HUES48 (cell line): ENCODE results near the gene PLEKHD1.

Experiments used
- H3K27ac ChIP-seq: one replicate; pipeline ENCODE4 v1.7.0; 2013; ENCODE audit warnings: low read depth, low read length, inconsistent platforms
- H3K27me3 ChIP-seq: 2 replicates; pipeline ENCODE4 v1.6.1; 2013; ENCODE audit warnings: mild to moderate bottlenecking, low read length; ENCODE audit not compliant: control insufficient read depth, insufficient read depth
- H3K36me3 ChIP-seq: 2 replicates; pipeline ENCODE4 v1.6.1; 2013; ENCODE audit warnings: low read length; ENCODE audit not compliant: control insufficient read depth, insufficient read depth
- H3K4me1 ChIP-seq: 2 replicates; pipeline ENCODE4 v1.6.1; 2013; ENCODE audit warnings: mild to moderate bottlenecking, low read length; ENCODE audit not compliant: control insufficient read depth, insufficient read depth
- H3K4me3 ChIP-seq: 2 replicates; pipeline ENCODE4 v1.5.1; 2013; ENCODE audit warnings: mild to moderate bottlenecking, low read depth, low read length
- H3K9ac ChIP-seq: 2 replicates; pipeline ENCODE4 v1.6.1; 2013; ENCODE audit warnings: mild to moderate bottlenecking, low read depth, low read length, moderate library complexity
- H3K9me3 ChIP-seq: 2 replicates; pipeline ENCODE4 v1.6.1; 2013; ENCODE audit warnings: low read length; ENCODE audit not compliant: control insufficient read depth, insufficient read depth

Gene PLEKHD1

DNA sequence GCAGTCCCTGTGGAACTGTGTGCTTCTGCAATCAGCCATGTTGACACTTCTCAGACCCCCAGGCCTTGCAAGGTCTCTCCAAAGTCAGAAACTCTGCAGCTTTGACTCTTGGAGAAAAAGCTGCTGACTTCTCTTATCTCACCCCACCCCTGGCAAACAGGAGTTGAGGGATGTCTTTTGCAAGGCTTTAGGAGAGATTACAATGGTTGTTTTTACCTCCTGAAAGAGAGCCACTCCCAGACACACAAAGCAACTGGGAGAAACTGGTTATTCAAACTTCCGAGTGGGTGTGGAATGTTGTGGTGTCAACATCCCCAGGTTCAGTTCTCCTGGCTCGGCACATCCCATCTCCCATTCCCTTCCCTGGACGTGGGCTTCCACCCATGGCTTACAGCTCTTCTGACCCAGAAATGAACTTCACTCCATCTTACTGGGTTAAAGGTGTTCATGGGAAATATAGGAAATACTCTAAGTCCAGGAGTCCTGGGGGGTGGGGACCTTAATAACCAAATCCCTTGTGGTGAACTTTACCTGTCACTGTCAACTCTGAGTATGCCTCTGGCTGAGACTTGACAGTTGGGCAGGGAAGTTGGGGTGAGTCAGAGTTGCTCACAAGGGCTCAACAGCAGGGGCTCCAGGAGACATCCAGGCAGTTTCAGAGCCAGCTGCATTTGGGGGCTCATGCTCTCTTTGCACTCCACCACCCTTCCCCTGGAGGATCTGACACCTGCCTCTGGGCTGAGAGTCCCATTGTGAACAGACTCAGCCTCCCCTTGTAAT lies 48.2 kb downstream of the PLEKHD1 start:
- Histone ChIP-seq H3K9me3 (no peaks in the 10 kb centered on the region), H3K4me1 (no peaks in the 10 kb centered on the region), H3K9ac (no peak overlapping the region), H3K4me3 (no peak overlapping the region), H3K27ac (no peak overlapping the region), H3K27me3 (no peaks in the 10 kb centered on the region; the same call in 1 of the 2 replicates), H3K36me3 (no peaks in the 10 kb centered on the region)

DNA sequence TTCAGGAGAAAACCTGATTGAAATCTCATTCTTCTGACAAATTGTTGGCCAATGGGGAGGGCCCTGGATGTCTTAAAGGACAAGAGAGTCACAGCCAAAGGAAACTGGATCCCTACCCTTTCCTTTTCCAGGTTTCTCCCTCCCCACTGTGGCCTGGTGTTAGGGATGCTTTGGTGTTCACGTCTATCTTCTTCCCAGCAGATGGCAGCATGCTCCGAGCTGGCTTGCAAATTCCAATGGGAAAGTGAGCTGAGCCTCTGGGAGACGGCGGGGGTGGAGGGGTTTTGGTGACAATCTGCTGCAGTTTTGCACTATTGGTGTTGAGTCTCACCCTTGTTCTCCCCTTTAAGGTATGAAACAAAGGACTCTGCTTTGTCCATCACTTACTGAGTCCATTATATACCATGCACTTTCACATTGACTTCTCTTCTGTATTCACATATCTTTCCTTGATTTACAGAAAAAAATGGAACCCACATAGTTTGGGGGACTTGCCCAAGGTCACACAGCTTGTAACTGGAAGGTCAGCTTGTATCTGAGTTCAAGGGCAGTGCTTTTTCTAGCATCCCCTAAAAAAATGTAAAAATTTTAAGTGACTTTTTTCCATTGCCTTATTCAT lies 50.8 kb downstream of the PLEKHD1 start:
- Histone ChIP-seq H3K36me3 (no peaks in the 10 kb centered on the region), H3K4me3 (no peak overlapping the region), H3K27ac (no peak overlapping the region), H3K9me3 (no peaks in the 10 kb centered on the region), H3K9ac (no peak overlapping the region), H3K4me1 (no peaks in the 10 kb centered on the region), H3K27me3 (no peaks in the 10 kb centered on the region; the same call in 1 of the 2 replicates)

GRCh38 chr14:69536971-69537370 lies 52.4 kb downstream of the PLEKHD1 start:
- Histone ChIP-seq H3K36me3 (no peaks in the 10 kb centered on the region), H3K4me1 (no peaks in the 10 kb centered on the region), H3K9me3 (no peaks in the 10 kb centered on the region), H3K27me3 (no peaks in the 10 kb centered on the region; the same call in 1 of the 2 replicates), H3K9ac (no peak overlapping the region), H3K4me3 (no peak overlapping the region), H3K27ac (no peak overlapping the region)

GRCh38 chr14:69537900-69538299 lies 53.4 kb downstream of the PLEKHD1 start:
- Histone ChIP-seq H3K4me3 (no peak overlapping the region), H3K27me3 (peaks cover 3% of the 10 kb centered on the region; the same call in 1 of the 2 replicates), H3K9ac (no peak overlapping the region), H3K9me3 (no peaks in the 10 kb centered on the region), H3K4me1 (no peaks in the 10 kb centered on the region), H3K27ac (no peak overlapping the region), H3K36me3 (no peaks in the 10 kb centered on the region)

DNA sequence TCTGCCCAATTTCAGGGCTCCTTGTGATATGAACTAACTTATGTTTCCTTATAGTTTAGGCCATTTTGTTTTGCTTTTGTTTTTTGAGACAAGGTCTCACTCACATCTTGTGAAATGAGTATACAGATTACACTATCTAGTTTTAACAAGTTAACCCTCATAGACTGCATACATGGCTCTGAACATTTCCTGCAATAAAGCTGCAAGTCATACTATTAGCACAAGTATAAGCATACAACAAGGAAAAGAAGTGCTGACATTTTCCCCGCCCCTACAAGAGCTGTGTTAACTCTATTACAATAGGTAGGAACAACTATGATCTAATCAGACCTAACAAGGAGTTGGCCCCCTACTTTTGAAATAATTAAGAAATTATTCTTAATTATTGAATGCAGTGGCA lies 54.2 kb downstream of the PLEKHD1 start:
- no peak overlapping the region for H3K27ac ChIP-seq
- H3K4me3 ChIP-seq = no peak overlapping the region
- H3K4me1 ChIP-seq = no peaks in the 10 kb centered on the region
- H3K36me3 ChIP-seq = no peaks in the 10 kb centered on the region
- no peak overlapping the region for H3K9ac ChIP-seq
- H3K9me3 ChIP-seq = no peaks in the 10 kb centered on the region
- H3K27me3 ChIP-seq = peaks cover 3% of the 10 kb centered on the region; the same call in 1 of the 2 replicates

DNA sequence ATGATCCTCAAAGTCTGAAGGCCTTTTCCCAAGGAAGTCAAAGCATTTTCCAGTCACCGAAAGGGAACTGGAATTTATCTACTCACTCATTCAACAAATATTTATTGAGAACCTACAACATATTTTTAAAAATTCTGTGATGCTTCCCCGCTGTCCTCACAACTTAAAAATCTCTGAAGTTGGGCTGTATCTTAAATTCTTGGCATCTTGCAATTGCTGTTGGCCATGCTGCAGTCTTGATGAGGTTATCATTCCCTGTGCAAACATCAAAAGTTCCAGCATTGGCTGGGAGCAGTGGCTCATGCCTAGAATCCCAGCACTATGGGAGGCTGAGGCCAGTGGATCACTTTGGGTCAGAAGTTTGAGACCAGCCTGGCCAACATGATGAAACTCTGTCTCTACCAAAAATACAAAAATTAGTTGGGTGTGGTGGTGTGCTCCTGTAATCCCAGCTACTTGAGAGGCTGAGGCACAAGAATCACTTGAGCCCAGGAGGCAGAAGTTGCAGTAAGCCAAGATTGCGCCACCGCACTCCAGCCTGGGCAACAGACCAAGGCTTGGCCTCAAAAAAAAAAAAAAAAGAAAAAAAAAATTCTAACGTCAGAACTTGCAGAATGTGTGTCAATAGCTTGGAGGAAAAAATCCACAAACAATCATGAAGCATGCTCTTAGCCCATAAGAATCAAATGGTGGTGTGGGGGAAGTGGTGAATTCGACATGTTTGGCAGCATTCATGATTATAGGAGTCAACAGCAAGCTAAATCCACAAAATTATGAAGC lies 55.3 kb downstream of the PLEKHD1 start:
- no peak overlapping the region for H3K27ac ChIP-seq

GRCh38 chr14:69540654-69541335 lies 56.3 kb downstream of the PLEKHD1 start:
- Histone ChIP-seq H3K27me3 (0 out of 2 replicates have a peak, but pooled peaks cover 3% of the 10 kb centered on the region), H3K9ac (no peak overlapping the region), H3K27ac (no peak overlapping the region), H3K4me3 (no peak overlapping the region), H3K4me1 (no peaks in the 10 kb centered on the region), H3K9me3 (no peaks in the 10 kb centered on the region), H3K36me3 (no peaks in the 10 kb centered on the region)

More for the DNA sequence above, 55.3 kb downstream of the PLEKHD1 start:
- no peaks in the 10 kb centered on the region for H3K9me3 ChIP-seq
- no peak overlapping the region for H3K9ac ChIP-seq
- H3K27me3 ChIP-seq = 0 out of 2 replicates have a peak, but pooled peaks cover 3% of the 10 kb centered on the region
- H3K4me3 ChIP-seq = no peak overlapping the region
- H3K4me1 ChIP-seq = no peaks in the 10 kb centered on the region
- H3K36me3 ChIP-seq = no peaks in the 10 kb centered on the region

GRCh38 chr14:69542311-69542710 lies 57.8 kb downstream of the PLEKHD1 start:
- Histone ChIP-seq H3K9ac (no peak overlapping the region), H3K27ac (no peak overlapping the region), H3K9me3 (no peaks in the 10 kb centered on the region), H3K4me1 (no peaks in the 10 kb centered on the region), H3K27me3 (peaks cover 10% of the 10 kb centered on the region; the same call in 1 of the 2 replicates), H3K4me3 (no peak overlapping the region), H3K36me3 (no peaks in the 10 kb centered on the region)

DNA sequence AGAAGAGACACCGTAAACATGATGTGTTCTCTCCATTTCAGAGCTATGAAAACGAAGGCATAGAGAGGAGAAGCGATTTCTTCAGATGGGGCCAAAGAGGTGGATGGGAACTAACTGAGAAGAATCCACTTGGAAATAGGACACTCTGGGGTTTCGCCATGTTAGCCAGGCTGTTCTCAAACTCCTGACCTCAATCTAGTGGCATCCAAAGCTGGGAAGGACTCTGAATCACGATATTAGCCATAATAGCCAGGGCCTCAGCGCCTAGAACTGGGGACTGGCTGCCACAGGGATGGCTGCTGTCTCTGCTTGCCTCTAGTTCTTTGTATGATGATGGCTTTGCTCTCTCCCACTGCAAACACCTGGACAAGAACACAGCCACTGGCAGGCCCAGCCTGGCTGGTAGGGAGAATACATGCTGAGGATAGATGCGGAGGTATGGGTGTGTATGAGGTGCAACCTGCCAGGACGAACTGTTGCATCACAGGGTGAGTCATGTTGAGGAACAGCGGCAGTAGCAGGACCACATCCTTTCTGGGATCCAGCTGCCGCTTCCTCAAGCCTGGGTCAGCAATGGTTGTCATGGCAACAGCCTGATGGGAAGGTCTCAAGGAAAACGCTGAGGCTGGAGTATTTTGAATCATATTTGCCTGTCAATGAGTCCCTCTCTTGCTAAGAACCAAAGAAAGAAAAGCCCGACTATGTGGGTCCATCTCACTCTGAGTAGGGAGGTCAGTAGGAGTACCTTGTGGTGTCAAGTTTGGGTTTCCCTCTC lies 59.0 kb downstream of the PLEKHD1 start:
- Histone ChIP-seq H3K4me3 (no peak overlapping the region), H3K27me3 (peaks cover 14% of the 10 kb centered on the region; the same call in 1 of the 2 replicates), H3K9me3 (no peaks in the 10 kb centered on the region), H3K27ac (no peak overlapping the region), H3K4me1 (no peaks in the 10 kb centered on the region), H3K9ac (no peak overlapping the region), H3K36me3 (no peaks in the 10 kb centered on the region)
